Measurements from ENCODE around the gene ZDHHC7.

DNA sequence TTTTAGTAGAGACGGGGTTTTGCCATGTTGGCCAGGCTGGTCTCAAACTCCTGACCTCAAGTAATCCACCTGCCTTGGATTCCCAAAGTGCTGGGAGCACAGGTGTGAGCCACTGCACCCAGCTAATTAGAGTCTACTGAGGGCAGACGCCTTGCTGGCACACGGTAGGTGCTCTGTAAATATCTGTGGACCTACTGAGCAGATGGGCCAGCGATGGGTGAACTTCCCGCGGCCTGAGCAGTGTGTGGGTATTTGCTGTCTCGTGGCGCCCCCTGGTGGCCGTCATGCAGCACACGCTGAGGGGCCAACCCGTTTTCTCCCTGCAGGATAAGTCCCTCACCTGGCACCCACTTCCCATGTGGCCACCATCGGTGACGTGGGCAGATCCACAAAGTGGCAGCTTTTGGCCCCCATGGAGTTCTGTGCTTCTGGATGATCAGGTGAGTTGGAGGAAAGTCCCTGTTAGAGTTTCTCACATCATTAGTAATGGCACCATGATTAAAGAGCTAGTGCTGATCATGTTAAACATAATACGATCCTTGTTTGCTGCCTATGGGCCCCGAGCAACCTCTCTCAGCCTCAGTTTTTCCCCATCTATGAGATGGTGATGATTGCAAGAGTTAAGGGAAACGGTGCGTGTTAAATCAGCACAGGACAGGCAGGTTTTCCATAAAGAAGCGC is 40.7 kb downstream of the ZDHHC7 start:
- TF ChIP-seq CTCF (IDR thresholded peaks at IDR 0.05; ENCODE audit: low read depth, low read length, missing input control) (peak; percentile 90), ZBTB33 (IDR thresholded peaks at IDR 0.05) (no peak)

Measured in liver (tissue), 2 donors.